ENCODE data around the gene LPP. TPM values are rescaled to one million over a fixed set of nuclear protein-coding genes. Genes with fewer than 3 reads are reported as not detected.

The LPP gene
- total RNA-seq, 1 donor from 2014 or later = 96.7 TPM

DNA sequence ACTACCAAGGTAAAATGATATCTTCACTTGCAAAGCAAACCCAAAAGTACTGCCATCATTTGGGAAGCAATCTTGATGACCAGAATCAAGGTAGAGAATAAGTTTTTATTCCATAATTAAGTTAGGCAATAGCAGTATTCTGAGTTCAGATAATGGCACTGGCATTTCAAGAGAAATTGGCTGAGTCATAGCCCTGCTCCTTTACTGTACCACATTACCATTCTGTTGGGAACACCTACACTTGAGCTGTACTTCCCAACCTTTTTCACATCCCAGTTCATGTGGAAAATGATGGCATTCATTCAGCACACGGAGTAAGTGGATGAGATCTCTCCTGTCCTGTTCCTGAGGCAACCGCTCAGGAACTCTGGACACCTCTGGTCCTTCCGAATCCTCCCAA lies 706.2 kb downstream of the LPP start:
- peaks cover 11% of the 10 kb centered on the region for H3K4me1 Mint-ChIP-seq (ENCODE audit: unreplicated experiment)
- no peak for DNase-seq (ENCODE audit: extremely low spot score, unreplicated experiment)
- H3K9me3 Mint-ChIP-seq = no peaks in the 10 kb centered on the region
- H3K36me3 Mint-ChIP-seq = no peaks in the 10 kb centered on the region
- H3K27ac Mint-ChIP-seq = no peak overlapping the region
- no peak overlapping the region for H3K4me3 Mint-ChIP-seq
- H3K27me3 Mint-ChIP-seq = no peaks in the 10 kb centered on the region
- TF ChIP-seq CTCF (conservative IDR thresholded peaks at IDR 0.05) = no peak

DNA sequence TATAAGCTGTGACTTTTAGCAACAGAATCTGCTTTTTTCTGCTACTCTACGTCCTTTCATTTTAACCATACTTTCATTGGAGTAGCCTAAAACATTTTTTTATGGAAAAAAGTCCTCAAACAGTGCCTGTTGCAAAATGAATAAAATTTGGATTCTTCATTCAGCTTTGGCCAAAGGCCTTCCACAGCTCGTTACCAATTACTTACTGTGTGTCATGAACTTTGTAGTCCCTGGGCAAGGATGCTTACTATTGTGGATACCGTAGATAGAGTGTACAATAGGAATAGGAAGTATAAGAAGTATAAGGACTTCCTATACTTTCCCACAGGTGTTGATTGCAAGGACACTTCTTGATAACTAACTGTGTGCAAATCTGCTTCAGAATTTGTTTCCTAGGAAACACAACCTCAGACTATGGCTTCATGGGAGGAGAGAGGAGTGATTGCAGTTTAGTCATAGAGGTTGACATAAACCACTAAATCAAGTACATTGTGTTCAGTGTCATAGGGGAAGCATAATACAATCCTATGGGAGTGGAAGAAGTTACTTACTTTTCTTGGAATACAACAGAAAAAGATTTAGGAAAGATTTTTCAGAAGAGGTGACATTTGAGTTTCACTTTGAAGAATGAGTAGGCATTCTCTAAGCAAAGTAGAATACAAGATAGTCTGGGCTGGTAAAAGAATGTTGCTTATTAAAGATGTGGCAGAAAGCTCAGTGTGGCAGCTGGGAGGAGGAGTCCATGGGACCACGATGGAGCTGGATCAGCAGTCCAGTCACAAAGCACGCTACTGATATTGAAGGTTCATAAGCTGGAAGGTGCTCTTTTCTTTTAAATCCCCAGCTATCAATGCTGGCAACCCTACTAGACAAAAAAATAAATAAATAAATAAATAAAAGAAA lies 708.1 kb downstream of the LPP start:
- Mint-ChIP-seq H3K9me3 (no peaks in the 10 kb centered on the region), H3K27ac (no peak overlapping the region), H3K4me1 (ENCODE audit: unreplicated experiment) (peaks cover 7% of the 10 kb centered on the region), H3K27me3 (no peaks in the 10 kb centered on the region), H3K36me3 (peaks cover 12% of the 10 kb centered on the region), H3K4me3 (no peak overlapping the region)
- DNase-seq (ENCODE audit: extremely low spot score, unreplicated experiment) = no peak
- no peak for TF ChIP-seq CTCF (conservative IDR thresholded peaks at IDR 0.05)

- H3K4me3 Mint-ChIP-seq = no peak overlapping the region
- H3K27me3 Mint-ChIP-seq = no peaks in the 10 kb centered on the region
- H3K4me1 Mint-ChIP-seq (ENCODE audit: unreplicated experiment) = peaks cover 13% of the 10 kb centered on the region
- no peaks in the 10 kb centered on the region for H3K9me3 Mint-ChIP-seq
- no peak overlapping the region for H3K27ac Mint-ChIP-seq
- peaks cover 18% of the 10 kb centered on the region for H3K36me3 Mint-ChIP-seq
- DNase-seq (ENCODE audit: extremely low spot score, unreplicated experiment) = no peak
- no peak for TF ChIP-seq CTCF (conservative IDR thresholded peaks at IDR 0.05)
These were observed 710.0 kb downstream of the LPP start for GRCh38 chr3:188863999-188864406.

DNA sequence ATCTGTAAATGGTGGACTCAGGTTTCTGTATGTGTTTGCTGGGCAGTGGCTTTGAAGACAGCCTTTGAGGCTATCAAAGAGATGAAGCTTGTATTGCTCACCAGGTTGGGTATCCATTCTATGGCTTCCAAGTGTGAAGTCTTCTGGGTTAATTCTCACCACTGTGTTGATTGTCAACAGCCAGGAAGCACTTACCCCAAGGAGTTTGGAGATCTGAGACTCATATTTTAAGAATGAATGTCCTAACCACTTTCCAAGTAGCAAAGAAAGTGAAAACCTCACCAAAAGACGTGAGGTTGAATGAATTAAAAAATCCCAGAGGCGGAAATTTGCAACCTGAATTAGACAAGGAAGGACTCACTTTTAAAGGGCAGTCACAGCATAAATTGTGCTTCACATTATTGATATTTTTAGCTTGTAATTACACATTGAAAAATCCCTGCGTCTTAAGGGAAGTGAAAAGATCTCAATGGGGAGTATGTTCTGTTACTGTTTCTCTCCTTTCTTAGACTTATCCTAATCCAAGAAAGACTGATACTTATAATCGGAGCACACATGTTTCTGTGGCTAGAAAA lies 713.8 kb downstream of the LPP start:
- Mint-ChIP-seq H3K4me3 (no peak overlapping the region), H3K4me1 (ENCODE audit: unreplicated experiment) (peaks cover 13% of the 10 kb centered on the region), H3K36me3 (peaks cover 18% of the 10 kb centered on the region), H3K27ac (no peak overlapping the region), H3K9me3 (no peaks in the 10 kb centered on the region), H3K27me3 (no peaks in the 10 kb centered on the region)
- no peak for TF ChIP-seq CTCF (conservative IDR thresholded peaks at IDR 0.05)
- no peak for DNase-seq (ENCODE audit: extremely low spot score, unreplicated experiment)

- TF ChIP-seq CTCF (conservative IDR thresholded peaks at IDR 0.05) = no peak
- Mint-ChIP-seq H3K4me3 (no peak overlapping the region), H3K9me3 (no peaks in the 10 kb centered on the region), H3K27ac (no peak overlapping the region), H3K4me1 (ENCODE audit: unreplicated experiment) (peaks cover 12% of the 10 kb centered on the region), H3K27me3 (no peaks in the 10 kb centered on the region), H3K36me3 (peaks cover 25% of the 10 kb centered on the region)
- DNase-seq (ENCODE audit: extremely low spot score, unreplicated experiment) = no peak
These were observed 714.8 kb downstream of the LPP start for GRCh38 chr3:188868803-188869202.

Data from type B pancreatic cell (in vitro differentiated cells).